Sigmoid colon (tissue), 4 donors: ENCODE measurements around the gene COL4A2.
"Not testable (repeated sequence)": the region's sequence is repeated elsewhere in the genome, so short reads cannot be mapped to it uniquely, and the experiment has no call there.

ENCODE experiments used
- CTCF ChIP-seq, 4 experiments: fragments of 450-650 bp in 3 of 4; fragments of 200-600 bp in 1 of 4; IDR thresholded peaks; one replicate each; pipeline ENCODE4 v1.5.1; 2016 to 2019; ENCODE audit warnings: antibody characterized with exemption in 4 of 4, mild to moderate bottlenecking in 3 of 4, moderate library complexity in 2 of 4
- EP300 ChIP-seq, 4 donors: sonication (generic); formaldehyde crosslinking; IDR thresholded peaks; one replicate each; pipeline ENCODE4 v1.6.1; 2017; ENCODE audit warnings: antibody characterized with exemption in 4 of 4
- POLR2A ChIP-seq, 2 donors: fragments of 450-650 bp; IDR thresholded peaks; one replicate each; pipeline ENCODE4 v1.6.1; 2016; ENCODE audit warnings: antibody characterized with exemption in 2 of 2, mild to moderate bottlenecking in 2 of 2, moderate library complexity in 2 of 2
- POLR2AphosphoS5 ChIP-seq, 4 donors: sonication (generic); formaldehyde crosslinking; IDR thresholded peaks; one replicate each; pipeline ENCODE4 v1.6.1; 2017; ENCODE audit warnings: antibody characterized with exemption in 4 of 4

- not testable (repeated sequence) for TF ChIP-seq CTCF, POLR2AphosphoS5, EP300, POLR2A (IDR thresholded peaks at IDR 0.05)
Observed at GRCh38 chr13:110532258-110532657, 225.2 kb downstream of the COL4A2 start.
